ENCODE data around the gene LMO7.
A peak's percentile ranks its signal among the peaks of the same experiment; 100 is the strongest.
"Not testable (repeated sequence)": the region's sequence is repeated elsewhere in the genome, so short reads cannot be mapped to it uniquely, and the experiment has no call there.

Gene LMO7

GRCh38 chr13:75771226-75771625 is 135.1 kb downstream of the LMO7 start:
- peaks cover 24 to 55% of the 10 kb centered on the region in 2 donors for H3K4me1 ChIP-seq (ENCODE audit: control insufficient read depth in 1 of 2, insufficient read depth in 2 of 2, low read length in 2 of 2)
- H3K27ac ChIP-seq (ENCODE audit: low read depth, low read length), result no peak overlapping the region
- H3K36me3 ChIP-seq (ENCODE audit: control insufficient read depth in 1 of 2, insufficient read depth in 2 of 2, low read length in 2 of 2), result peaks cover 0 to 3% of the 10 kb centered on the region in 2 donors
- no peak overlapping the region for H3K9ac ChIP-seq (ENCODE audit: low read depth in 1 of 2, low read length in 2 of 2)
- no peak overlapping the region for H3K4me3 ChIP-seq (ENCODE audit: low read depth in 1 of 2, low read length in 2 of 2)
- H3K9me3 ChIP-seq (ENCODE audit: control insufficient read depth in 1 of 2, low read length in 2 of 2), result no peaks in the 10 kb centered on the region
- H3K27me3 ChIP-seq (ENCODE audit: control insufficient read depth in 1 of 2, insufficient read depth in 2 of 2, low read length in 2 of 2), result no peaks in the 10 kb centered on the region

GRCh38 chr13:75771818-75772217 is 135.7 kb downstream of the LMO7 start:
- peaks cover 24 to 52% of the 10 kb centered on the region in 2 donors for H3K4me1 ChIP-seq (ENCODE audit: control insufficient read depth in 1 of 2, insufficient read depth in 2 of 2, low read length in 2 of 2)
- H3K9ac ChIP-seq (ENCODE audit: low read depth in 1 of 2, low read length in 2 of 2), result no peak overlapping the region
- no peak overlapping the region for H3K27ac ChIP-seq (ENCODE audit: low read depth, low read length)

GRCh38 chr13:75774176-75774575 is 138.0 kb downstream of the LMO7 start:
- H3K9ac ChIP-seq (ENCODE audit: low read depth in 1 of 2, low read length in 2 of 2), result no peak overlapping the region
- H3K36me3 ChIP-seq (ENCODE audit: control insufficient read depth in 1 of 2, insufficient read depth in 2 of 2, low read length in 2 of 2), result no peaks in the 10 kb centered on the region
- H3K9me3 ChIP-seq (ENCODE audit: control insufficient read depth in 1 of 2, low read length in 2 of 2), result no peaks in the 10 kb centered on the region
- H3K27me3 ChIP-seq (ENCODE audit: control insufficient read depth in 1 of 2, insufficient read depth in 2 of 2, low read length in 2 of 2), result no peaks in the 10 kb centered on the region
- peaks cover 24 to 39% of the 10 kb centered on the region in 2 donors for H3K4me1 ChIP-seq (ENCODE audit: control insufficient read depth in 1 of 2, insufficient read depth in 2 of 2, low read length in 2 of 2)
- peak overlapping the region in 1 of 2 donors; percentile 8 for H3K4me3 ChIP-seq (ENCODE audit: low read depth in 1 of 2, low read length in 2 of 2)
- H3K27ac ChIP-seq (ENCODE audit: low read depth, low read length), result no peak overlapping the region

More at GRCh38 chr13:75771818-75772217, 135.7 kb downstream of the LMO7 start:
- H3K4me3 ChIP-seq (ENCODE audit: low read depth in 1 of 2, low read length in 2 of 2), result no peak overlapping the region
- no peaks in the 10 kb centered on the region for H3K27me3 ChIP-seq (ENCODE audit: control insufficient read depth in 1 of 2, insufficient read depth in 2 of 2, low read length in 2 of 2)
- H3K36me3 ChIP-seq (ENCODE audit: control insufficient read depth in 1 of 2, insufficient read depth in 2 of 2, low read length in 2 of 2), result peaks cover 0 to 3% of the 10 kb centered on the region in 2 donors
- no peaks in the 10 kb centered on the region for H3K9me3 ChIP-seq (ENCODE audit: control insufficient read depth in 1 of 2, low read length in 2 of 2)

GRCh38 chr13:75776550-75776949 is 140.4 kb downstream of the LMO7 start:
- no peaks in the 10 kb centered on the region for H3K9me3 ChIP-seq (ENCODE audit: control insufficient read depth in 1 of 2, low read length in 2 of 2)
- H3K9ac ChIP-seq (ENCODE audit: low read depth in 1 of 2, low read length in 2 of 2), result no peak overlapping the region
- no peaks in the 10 kb centered on the region for H3K27me3 ChIP-seq (ENCODE audit: control insufficient read depth in 1 of 2, insufficient read depth in 2 of 2, low read length in 2 of 2)
- no peak overlapping the region for H3K27ac ChIP-seq (ENCODE audit: low read depth, low read length)
- no peak overlapping the region for H3K4me3 ChIP-seq (ENCODE audit: low read depth in 1 of 2, low read length in 2 of 2)
- no peaks in the 10 kb centered on the region for H3K36me3 ChIP-seq (ENCODE audit: control insufficient read depth in 1 of 2, insufficient read depth in 2 of 2, low read length in 2 of 2)
- H3K4me1 ChIP-seq (ENCODE audit: control insufficient read depth in 1 of 2, insufficient read depth in 2 of 2, low read length in 2 of 2), result peaks cover 10 to 19% of the 10 kb centered on the region in 2 donors

GRCh38 chr13:75779393-75779792 is 143.3 kb downstream of the LMO7 start:
- Histone ChIP-seq H3K36me3 (ENCODE audit: control insufficient read depth in 1 of 2, insufficient read depth in 2 of 2, low read length in 2 of 2) (peaks cover 0 to 5% of the 10 kb centered on the region in 2 donors), H3K9me3 (ENCODE audit: control insufficient read depth in 1 of 2, low read length in 2 of 2) (no peaks in the 10 kb centered on the region), H3K27ac (ENCODE audit: low read depth, low read length) (no peak overlapping the region), H3K4me3 (ENCODE audit: low read depth in 1 of 2, low read length in 2 of 2) (no peak overlapping the region), H3K9ac (ENCODE audit: low read depth in 1 of 2, low read length in 2 of 2) (no peak overlapping the region), H3K27me3 (ENCODE audit: control insufficient read depth in 1 of 2, insufficient read depth in 2 of 2, low read length in 2 of 2) (no peaks in the 10 kb centered on the region), H3K4me1 (ENCODE audit: control insufficient read depth in 1 of 2, insufficient read depth in 2 of 2, low read length in 2 of 2) (peaks cover 0 to 13% of the 10 kb centered on the region in 2 donors)

GRCh38 chr13:75780103-75780502 is 144.0 kb downstream of the LMO7 start:
- H3K9ac ChIP-seq (ENCODE audit: low read depth in 1 of 2, low read length in 2 of 2); H3K27ac ChIP-seq (ENCODE audit: low read depth, low read length); H3K4me3 ChIP-seq (ENCODE audit: low read depth in 1 of 2, low read length in 2 of 2); H3K9me3 ChIP-seq (ENCODE audit: control insufficient read depth in 1 of 2, low read length in 2 of 2); H3K36me3 ChIP-seq (ENCODE audit: control insufficient read depth in 1 of 2, insufficient read depth in 2 of 2, low read length in 2 of 2); H3K27me3 ChIP-seq (ENCODE audit: control insufficient read depth in 1 of 2, insufficient read depth in 2 of 2, low read length in 2 of 2): not testable (repeated sequence)
- peaks cover 0 to 13% of the 10 kb centered on the region in 2 donors for H3K4me1 ChIP-seq (ENCODE audit: control insufficient read depth in 1 of 2, insufficient read depth in 2 of 2, low read length in 2 of 2)

GRCh38 chr13:75782985-75783384 is 146.9 kb downstream of the LMO7 start:
- Histone ChIP-seq H3K4me3 (ENCODE audit: low read depth in 1 of 2, low read length in 2 of 2) (no peak overlapping the region), H3K9ac (ENCODE audit: low read depth in 1 of 2, low read length in 2 of 2) (no peak overlapping the region), H3K27me3 (ENCODE audit: control insufficient read depth in 1 of 2, insufficient read depth in 2 of 2, low read length in 2 of 2) (no peaks in the 10 kb centered on the region), H3K9me3 (ENCODE audit: control insufficient read depth in 1 of 2, low read length in 2 of 2) (no peaks in the 10 kb centered on the region), H3K36me3 (ENCODE audit: control insufficient read depth in 1 of 2, insufficient read depth in 2 of 2, low read length in 2 of 2) (peaks cover 2 to 5% of the 10 kb centered on the region in 2 donors), H3K4me1 (ENCODE audit: control insufficient read depth in 1 of 2, insufficient read depth in 2 of 2, low read length in 2 of 2) (peaks cover 0 to 26% of the 10 kb centered on the region in 2 donors), H3K27ac (ENCODE audit: low read depth, low read length) (no peak overlapping the region)

GRCh38 chr13:75784003-75784402 is 147.9 kb downstream of the LMO7 start:
- Histone ChIP-seq H3K9ac (ENCODE audit: low read depth in 1 of 2, low read length in 2 of 2) (no peak overlapping the region), H3K27me3 (ENCODE audit: control insufficient read depth in 1 of 2, insufficient read depth in 2 of 2, low read length in 2 of 2) (no peaks in the 10 kb centered on the region), H3K4me1 (ENCODE audit: control insufficient read depth in 1 of 2, insufficient read depth in 2 of 2, low read length in 2 of 2) (peaks cover 7 to 34% of the 10 kb centered on the region in 2 donors), H3K27ac (ENCODE audit: low read depth, low read length) (no peak overlapping the region), H3K9me3 (ENCODE audit: control insufficient read depth in 1 of 2, low read length in 2 of 2) (no peaks in the 10 kb centered on the region), H3K36me3 (ENCODE audit: control insufficient read depth in 1 of 2, insufficient read depth in 2 of 2, low read length in 2 of 2) (peaks cover 2 to 5% of the 10 kb centered on the region in 2 donors), H3K4me3 (ENCODE audit: low read depth in 1 of 2, low read length in 2 of 2) (no peak overlapping the region)

- H3K4me1 ChIP-seq (ENCODE audit: control insufficient read depth in 1 of 2, insufficient read depth in 2 of 2, low read length in 2 of 2), result peaks cover 10 to 35% of the 10 kb centered on the region in 2 donors
These were observed 149.0 kb downstream of the LMO7 start for GRCh38 chr13:75785130-75785529.

GRCh38 chr13:75787249-75787928 is 151.3 kb downstream of the LMO7 start:
- H3K9ac ChIP-seq (ENCODE audit: low read depth in 1 of 2, low read length in 2 of 2), result no peak overlapping the region
- H3K27me3 ChIP-seq (ENCODE audit: control insufficient read depth in 1 of 2, insufficient read depth in 2 of 2, low read length in 2 of 2), result no peaks in the 10 kb centered on the region
- no peak overlapping the region for H3K4me3 ChIP-seq (ENCODE audit: low read depth in 1 of 2, low read length in 2 of 2)
- no peak overlapping the region for H3K27ac ChIP-seq (ENCODE audit: low read depth, low read length)
- H3K4me1 ChIP-seq (ENCODE audit: control insufficient read depth in 1 of 2, insufficient read depth in 2 of 2, low read length in 2 of 2), result peaks cover 13 to 38% of the 10 kb centered on the region in 2 donors
- peaks cover 2 to 3% of the 10 kb centered on the region in 2 donors for H3K36me3 ChIP-seq (ENCODE audit: control insufficient read depth in 1 of 2, insufficient read depth in 2 of 2, low read length in 2 of 2)
- H3K9me3 ChIP-seq (ENCODE audit: control insufficient read depth in 1 of 2, low read length in 2 of 2), result no peaks in the 10 kb centered on the region

More at GRCh38 chr13:75785130-75785529, 149.0 kb downstream of the LMO7 start:
- H3K9me3 ChIP-seq (ENCODE audit: control insufficient read depth in 1 of 2, low read length in 2 of 2), result no peaks in the 10 kb centered on the region
- no peak overlapping the region for H3K4me3 ChIP-seq (ENCODE audit: low read depth in 1 of 2, low read length in 2 of 2)
- H3K9ac ChIP-seq (ENCODE audit: low read depth in 1 of 2, low read length in 2 of 2), result no peak overlapping the region
- H3K27me3 ChIP-seq (ENCODE audit: control insufficient read depth in 1 of 2, insufficient read depth in 2 of 2, low read length in 2 of 2), result no peaks in the 10 kb centered on the region
- H3K36me3 ChIP-seq (ENCODE audit: control insufficient read depth in 1 of 2, insufficient read depth in 2 of 2, low read length in 2 of 2), result peaks cover 2 to 5% of the 10 kb centered on the region in 2 donors
- H3K27ac ChIP-seq (ENCODE audit: low read depth, low read length), result no peak overlapping the region

Measured in duodenal mucosa (tissue), 2 donors.